KBM-7 (cell line): ENCODE results near the gene ZG16B.

Experiments used
- DNase-seq: peaks from one replicate; pipeline ENCODE4 v3.0.0-alpha.2; 2015
- in situ Hi-C: fragments of 300-500 bp; cut with MboI; formaldehyde crosslinking; loops from 2 replicates; pipeline ENCODE4 v1.14.3; 2020; ENCODE audit warnings: low sequenced_read_pairs, low pct_unique_long_range_greater_than_20kb, mixed read lengths

Gene ZG16B

GRCh38 chr16:2839650-2840450 is 9.7 kb downstream of the ZG16B start:
- DNase-seq, result no peak
- in situ Hi-C loops, result no loop called here

GRCh38 chr16:2840914-2841313 is 10.8 kb downstream of the ZG16B start:
- in situ Hi-C loops, result no loop called here
- no peak for DNase-seq

- in situ Hi-C loops, result no loop called here
- DNase-seq, result no peak
Observed at GRCh38 chr16:2841606-2842339, 11.7 kb downstream of the ZG16B start.

- DNase-seq, result peak; percentile 66
Observed at GRCh38 chr16:2842340-2843000, 12.4 kb downstream of the ZG16B start.

GRCh38 chr16:2843526-2843925 is 13.4 kb downstream of the ZG16B start:
- DNase-seq, result no peak
- in situ Hi-C loops, result no loop called here

More at GRCh38 chr16:2842340-2843000, 12.4 kb downstream of the ZG16B start:
- in situ Hi-C loops, result no loop called here

DNA sequence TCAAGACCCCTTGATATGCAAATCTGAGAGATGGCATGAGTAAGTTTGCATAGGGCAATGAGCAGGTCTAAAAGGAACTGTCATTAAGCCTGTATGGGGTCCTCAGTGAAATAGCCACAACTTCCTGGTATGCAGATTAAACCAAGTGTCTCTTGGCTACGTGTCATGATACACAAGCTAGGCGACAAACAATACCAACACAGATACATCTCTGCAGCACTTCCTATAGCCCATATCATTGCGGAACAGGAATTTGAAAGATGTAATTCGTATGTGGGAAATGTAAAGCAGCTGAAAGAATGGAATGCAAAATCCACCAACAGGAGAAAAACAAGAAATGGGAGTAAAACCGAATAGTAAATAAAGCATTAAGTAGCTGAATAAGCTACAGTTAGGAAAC is 15.0 kb downstream of the ZG16B start:
- DNase-seq, result no peak
- in situ Hi-C loops, result no loop called here

DNA sequence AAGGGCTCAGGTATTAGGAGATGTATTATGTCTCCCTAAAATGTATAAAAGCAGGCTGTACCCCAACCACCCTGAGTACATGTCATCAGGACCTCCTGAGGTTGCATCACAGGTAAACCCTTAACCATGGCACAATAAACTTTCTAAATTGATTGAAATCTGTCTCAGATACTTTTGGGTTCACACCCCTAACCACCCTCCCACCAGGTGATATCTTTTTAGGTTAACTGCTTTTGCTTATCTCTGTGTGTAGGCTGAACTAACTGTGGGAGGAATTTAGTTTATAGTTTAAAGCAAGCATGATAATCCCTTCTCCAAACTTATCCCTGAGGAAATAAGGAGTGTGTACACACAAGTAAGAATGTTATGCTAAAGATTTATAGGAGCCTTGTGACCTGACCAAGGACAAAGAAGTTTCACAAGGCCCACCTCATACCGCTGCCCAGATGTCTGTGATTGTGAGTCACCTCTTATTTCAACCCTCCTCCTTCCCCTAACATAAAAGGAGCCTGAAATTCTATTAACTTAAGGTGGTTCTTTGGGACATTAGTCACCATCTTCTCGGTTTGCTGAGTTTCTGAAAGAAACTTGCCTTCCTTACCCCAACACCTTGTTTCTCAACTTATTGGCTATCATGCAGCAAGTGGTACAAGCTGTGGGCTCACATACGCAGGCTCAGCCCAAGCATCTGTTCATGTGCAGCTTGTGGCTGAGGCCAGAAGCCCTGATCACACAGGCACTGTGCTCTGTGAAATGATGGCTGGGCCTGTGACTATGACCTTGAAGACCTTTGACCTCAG is 16.6 kb downstream of the ZG16B start:
- DNase-seq, result no peak
- in situ Hi-C loops, result no loop called here

GRCh38 chr16:2848933-2849725 is 19.0 kb downstream of the ZG16B start:
- DNase-seq, result no peak
- in situ Hi-C loops, result no loop called here

- DNase-seq, result no peak
- in situ Hi-C loops, result no loop called here
Observed at GRCh38 chr16:2852003-2852730, 22.1 kb downstream of the ZG16B start.

DNA sequence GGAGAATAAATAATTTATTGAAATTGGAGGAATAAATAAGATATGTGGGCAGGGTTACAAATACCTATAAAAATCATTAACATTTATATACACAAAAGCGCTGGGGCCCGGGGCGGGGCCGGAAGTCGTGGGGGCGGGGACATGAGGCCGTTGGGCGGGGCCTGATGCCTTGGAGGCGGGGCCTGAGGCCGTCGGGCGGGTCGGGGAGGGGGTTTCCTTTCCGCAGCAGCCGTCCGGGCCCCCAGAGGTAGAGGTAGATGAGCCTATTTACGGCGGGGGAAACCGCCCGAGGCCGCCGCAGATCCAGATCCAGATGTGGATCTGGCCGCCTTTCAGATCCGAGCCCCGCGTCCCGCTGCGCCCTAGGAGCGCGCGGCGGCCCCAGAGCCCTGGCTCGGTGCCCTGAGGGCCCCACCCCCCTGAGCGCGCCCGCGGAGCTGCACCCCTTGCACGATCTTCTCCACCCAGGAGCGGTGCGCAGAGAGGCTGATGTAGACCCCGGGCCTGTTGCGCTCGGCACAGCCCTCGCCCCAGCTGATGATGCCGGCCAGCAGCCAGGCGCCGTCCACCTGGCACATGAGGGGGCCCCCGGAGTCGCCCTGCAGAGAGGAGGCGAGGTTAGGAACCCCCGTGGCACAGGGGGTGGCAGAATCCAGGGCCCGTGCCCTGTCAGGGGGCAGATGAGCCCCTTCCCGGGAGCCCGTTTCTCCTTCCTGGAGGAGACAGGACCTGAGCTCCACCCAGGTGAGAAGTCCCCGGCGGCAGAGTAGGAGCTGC is 22.8 kb downstream of the ZG16B start:
- no peak for DNase-seq
- in situ Hi-C loops, result no loop called here

DNA sequence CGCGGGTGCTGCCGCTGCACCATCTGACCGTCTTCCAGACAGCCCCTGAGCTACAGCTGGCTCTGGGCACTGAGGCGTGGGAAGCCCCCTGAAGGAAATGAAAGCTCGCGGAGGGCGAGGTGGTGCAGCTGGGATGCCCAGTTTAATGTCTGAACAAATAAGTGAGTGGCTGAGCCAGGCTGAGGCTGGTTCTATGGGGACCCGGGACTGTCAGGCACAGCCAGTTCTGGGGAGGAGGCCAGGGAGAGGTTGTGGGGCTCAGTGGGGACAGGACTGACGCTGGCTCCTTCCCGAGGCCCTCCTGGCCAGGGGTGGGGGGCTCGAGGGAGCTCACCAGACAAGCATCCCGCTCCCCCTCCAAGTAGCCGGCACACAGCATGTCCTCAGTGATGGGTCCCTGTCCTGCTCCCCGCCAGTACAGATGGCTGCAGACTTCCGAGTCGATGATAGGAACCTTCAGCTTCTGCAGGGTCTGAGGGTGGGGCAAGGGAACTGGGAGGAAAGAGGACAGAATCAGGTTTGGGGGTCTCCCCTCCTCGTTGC is 23.5 kb downstream of the ZG16B start:
- in situ Hi-C loops, result no loop called here
- no peak for DNase-seq

DNA sequence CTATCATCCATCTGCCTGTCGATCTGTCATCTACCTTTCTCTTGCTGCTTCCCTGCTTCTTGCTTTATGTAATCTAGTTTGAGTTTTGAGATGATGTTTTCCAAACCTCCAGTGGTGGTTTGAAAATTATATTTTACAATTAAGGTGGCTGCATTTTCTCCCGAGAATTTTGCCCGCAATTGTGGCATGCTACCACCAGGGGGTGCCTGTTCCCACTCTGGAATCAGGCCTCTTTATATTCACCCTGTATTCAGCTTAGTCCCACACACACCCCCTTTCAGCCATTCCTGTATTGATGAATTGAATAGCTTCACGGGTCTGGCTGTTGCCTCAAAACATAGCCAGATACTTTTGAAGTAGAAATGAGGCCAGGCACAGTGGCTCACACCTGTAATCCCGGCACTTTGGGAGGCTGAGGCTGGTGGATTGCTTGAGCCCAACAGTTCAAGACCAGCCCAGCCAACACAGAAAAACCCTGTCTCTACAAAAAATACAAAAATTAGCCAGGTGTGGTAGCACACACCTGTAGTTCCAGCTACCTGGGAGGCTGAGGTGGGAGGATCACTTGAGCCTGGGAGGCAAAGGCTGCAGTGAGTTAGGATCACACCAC is 24.7 kb downstream of the ZG16B start:
- in situ Hi-C loops, result no loop called here
- peak; percentile 51 for DNase-seq

DNA sequence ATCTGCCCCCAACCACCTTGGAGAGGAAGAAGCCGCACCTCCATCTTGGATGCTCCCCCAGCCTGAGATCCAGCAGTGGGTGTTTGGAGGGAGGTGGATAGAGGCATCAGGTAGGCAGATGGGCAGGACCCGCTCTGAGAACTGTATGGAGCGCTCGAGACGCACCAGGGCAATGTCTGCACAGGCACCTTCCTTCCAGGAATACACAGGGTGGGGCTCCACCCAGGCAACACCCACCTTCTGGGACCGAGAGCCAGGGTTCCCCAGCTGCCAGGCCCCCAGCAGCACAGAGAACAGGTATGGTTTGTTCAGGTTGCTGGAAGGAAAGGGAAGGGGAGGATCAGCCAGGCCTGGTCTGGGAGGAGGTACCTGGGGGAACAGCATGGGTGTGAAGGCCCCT is 25.4 kb downstream of the ZG16B start:
- no peak for DNase-seq
- in situ Hi-C loops, result no loop called here

GRCh38 chr16:2856061-2856670 is 26.1 kb downstream of the ZG16B start:
- no peak for DNase-seq
- in situ Hi-C loops, result no loop called here

GRCh38 chr16:2856686-2857450 is 26.8 kb downstream of the ZG16B start:
- no peak for DNase-seq
- in situ Hi-C loops, result no loop called here
